HCT116 (cell line): ENCODE measurements around the gene CDH23. TPM values are rescaled to one million over a fixed set of nuclear protein-coding genes. Genes with fewer than 3 reads are reported as not detected.

Experiments used
- ATAC-seq: fragments of 200-7000 bp; cut with Tn5 transposase; 2 replicates; pipeline ENCODE4 v1.9.1; 2020; ENCODE audit warnings: mild to moderate bottlenecking, moderate library complexity
- BruUV-seq: library from RNA; stranded (reverse); fragments of 400-500 nt; replicated peaks from 2 replicates; lab custom pipeline; 2021; lab: Mats Ljungman, UMichigan
- CTCF ChIA-PET: fragments of 300-600 bp; sonication (Branson Sonifier 250); formaldehyde crosslinking; loops from one replicate; lab custom pipeline; 2021; ENCODE audit warnings: antibody characterized with exemption; lab: Charles Lee
- POLR2A ChIA-PET: fragments of 300-600, 350-600 bp; sonication (Branson Sonifier 250); formaldehyde crosslinking; loops from one replicate; lab custom pipeline; 2021; ENCODE audit warnings: antibody characterized with exemption; lab: Charles Lee
- RAD21 ChIA-PET, 2 experiments: fragments of 300-600 bp; sonication (Branson Sonifier 250); formaldehyde crosslinking; loops; one replicate each; lab custom pipeline; 2023; ENCODE audit warnings: low total read pairs in 2 of 2; ENCODE audit not compliant: uncharacterized antibody in 2 of 2, unreplicated experiment in 2 of 2, low non-redundant PET in 1 of 2; lab: Charles Lee
- DNase-seq: peaks from one replicate; pipeline ENCODE4 v3.0.0-alpha.2; 2010; ENCODE audit warnings: low read depth, low spot score
- H2AFZ ChIP-seq: fragments of 200-600 bp; shearing (Covaris generic), sonication (generic); 2 replicates; pipeline ENCODE4 v1.6.1; 2017; ENCODE audit warnings: low read depth, mixed run types, mixed read lengths, antibody characterized with exemption, low read length; ENCODE audit not compliant: poor library complexity, severe bottlenecking
- H3K27ac ChIP-seq: 2 replicates; pipeline ENCODE4 v1.5.1; 2012; ENCODE audit warnings: low read depth, low read length
- H3K27me3 ChIP-seq: fragments of 200-600 bp; sonication (generic); 2 replicates; pipeline ENCODE4 v1.6.1; 2016; ENCODE audit warnings: mixed run types, low read length, mixed read lengths; ENCODE audit not compliant: insufficient read depth
- H3K36me3 ChIP-seq, 2 experiments: fragments of 200-500 bp in 1 of 2; fragments of 200-600 bp in 1 of 2; sonication (Bioruptor generic) in 1 of 2; sonication (generic) in 1 of 2; 2 replicates each; pipeline versions ENCODE4 v1.5.1 to v1.6.1; 2014 to 2016; ENCODE audit warnings: low read length in 2 of 2, inconsistent platforms in 1 of 2, mixed read lengths in 1 of 2, mixed run types in 1 of 2; ENCODE audit not compliant: insufficient read depth in 2 of 2, control insufficient read depth in 1 of 2
- H3K4me1 ChIP-seq, 2 experiments: fragments of 200-600 bp in 1 of 2; sonication (generic) in 1 of 2; 2 replicates each; pipeline versions ENCODE4 v1.5.1 to v1.6.1; 2012 to 2017; ENCODE audit warnings: low read length in 2 of 2, inconsistent platforms in 1 of 2, mild to moderate bottlenecking in 1 of 2, mixed read lengths in 1 of 2, mixed run types in 1 of 2, moderate library complexity in 1 of 2; ENCODE audit not compliant: insufficient read depth in 2 of 2, control insufficient read depth in 1 of 2
- H3K4me2 ChIP-seq: fragments of 200-600 bp; sonication (generic); 2 replicates; pipeline ENCODE4 v1.6.1; 2017; ENCODE audit warnings: mixed run types, low read length, mixed read lengths
- H3K4me3 ChIP-seq, 2 experiments: fragments of 200-600 bp in 1 of 2; sonication (generic) in 1 of 2; replicated peaks in 1 of 2; 2 replicates each; pipeline ENCODE4 v1.5.1; 2011 to 2016; ENCODE audit warnings: low read length in 2 of 2, control low read depth in 1 of 2, low read depth in 1 of 2, mild to moderate bottlenecking in 1 of 2, mixed read lengths in 1 of 2, mixed run types in 1 of 2
- H3K79me2 ChIP-seq: fragments of 200-600 bp; sonication (generic); 2 replicates; pipeline ENCODE4 v1.6.1; 2017; ENCODE audit warnings: mild to moderate bottlenecking, mixed run types, low read length, moderate library complexity, mixed read lengths; ENCODE audit not compliant: insufficient read depth
- H3K9ac ChIP-seq: fragments of 200-600 bp; sonication (generic); 2 replicates; pipeline ENCODE4 v1.6.1; 2016; ENCODE audit warnings: low read length, mixed read lengths
- H3K9me2 ChIP-seq: fragments of 200-600 bp; sonication (generic), shearing (Covaris generic); 2 replicates; pipeline ENCODE4 v1.6.1; 2017; ENCODE audit warnings: mixed run types, mild to moderate bottlenecking, moderate library complexity; ENCODE audit not compliant: insufficient read depth
- H3K9me3 ChIP-seq, 2 experiments: fragments of 200-500 bp in 1 of 2; fragments of 200-600 bp in 1 of 2; sonication (Bioruptor generic) in 1 of 2; sonication (generic) in 1 of 2; 2 replicates each; pipeline ENCODE4 v1.6.1; 2014 to 2017; ENCODE audit warnings: low read length in 2 of 2, mixed read lengths in 2 of 2, inconsistent platforms in 1 of 2, low read depth in 1 of 2, mild to moderate bottlenecking in 1 of 2, mixed run types in 1 of 2, moderate library complexity in 1 of 2; ENCODE audit not compliant: control insufficient read depth in 1 of 2, insufficient read depth in 1 of 2
- H4K20me1 ChIP-seq: fragments of 200-600 bp; sonication (generic), shearing (Covaris generic); 2 replicates; pipeline ENCODE4 v1.6.1; 2017; ENCODE audit warnings: mixed run types, mild to moderate bottlenecking, moderate library complexity; ENCODE audit not compliant: insufficient read depth
- CBX3 ChIP-seq: IDR thresholded peaks from 2 replicates; pipeline ENCODE4 v1.6.1; 2012; ENCODE audit warnings: low read depth
- CEBPB ChIP-seq: IDR thresholded peaks from 2 replicates; pipeline ENCODE4 v1.6.1; 2012; ENCODE audit warnings: low read depth
- EGR1 ChIP-seq: IDR thresholded peaks from 2 replicates; pipeline ENCODE4 v1.6.1; 2012; ENCODE audit warnings: low read depth
- ELF1 ChIP-seq: IDR thresholded peaks from 2 replicates; pipeline ENCODE4 v1.6.1; 2012; ENCODE audit warnings: low read depth, borderline replicate concordance
- EZH2 ChIP-seq: fragments of 200-600 bp; sonication (generic); IDR thresholded peaks from 2 replicates; pipeline ENCODE4 v1.6.1; 2017; ENCODE audit warnings: antibody characterized with exemption, mixed run types
- POLR2A ChIP-seq: IDR thresholded peaks from 2 replicates; pipeline ENCODE4 v1.7.0; 2011; ENCODE audit warnings: borderline replicate concordance; ENCODE audit not compliant: insufficient read depth, insufficient read length; ENCODE audit errors: extremely low read depth
- RAD21 ChIP-seq: IDR thresholded peaks from 2 replicates; pipeline ENCODE4 v1.6.1; 2012; ENCODE audit warnings: low read depth, mild to moderate bottlenecking
- SIN3A ChIP-seq: IDR thresholded peaks from 2 replicates; pipeline ENCODE4 v1.6.1; 2012; ENCODE audit warnings: low read depth
- TCF7L2 ChIP-seq: IDR thresholded peaks from 2 replicates; pipeline ENCODE4 v1.7.0; 2011; ENCODE audit warnings: borderline replicate concordance, inconsistent platforms; ENCODE audit not compliant: insufficient read depth, insufficient read length; ENCODE audit errors: extremely low read depth
- YY1 ChIP-seq: IDR thresholded peaks from 2 replicates; pipeline ENCODE4 v1.6.1; 2011; ENCODE audit warnings: low read length, low read depth, moderate library complexity, mild to moderate bottlenecking; ENCODE audit not compliant: insufficient replicate concordance; ENCODE audit errors: extremely low read depth
- ZBTB33 ChIP-seq: IDR thresholded peaks from 2 replicates; pipeline ENCODE4 v1.6.1; 2011; ENCODE audit warnings: mild to moderate bottlenecking, low read length, moderate library complexity; ENCODE audit not compliant: insufficient replicate concordance; ENCODE audit errors: extremely low read depth
- ZFX ChIP-seq: fragments of 450-650 bp; IDR thresholded peaks from 2 replicates; pipeline ENCODE4 v1.6.1; 2017
- ZNF274 ChIP-seq: fragments of 200-500 bp; sonication (Bioruptor generic); IDR thresholded peaks from 2 replicates; pipeline ENCODE4 v1.6.1; 2014; ENCODE audit warnings: mild to moderate bottlenecking, low read depth, low read length, inconsistent platforms
- intact Hi-C: fragments of 100-400 bp; cut with micrococcal nuclease; formaldehyde crosslinking; loops from 2 replicates; pipeline ENCODE4 v1.10.0; 2022
- total RNA-seq: library from RNA; stranded (reverse); gene quantifications from one replicate; pipeline ENCODE4 v1.2.1, GENCODE V29; 2021; ENCODE audit not compliant: unreplicated experiment
- TF ChIP-seq, protein P1 (sequence below): IDR thresholded peaks from 2 replicates; pipeline ENCODE4 v1.6.1; 2012; ENCODE audit warnings: low read depth
- TF ChIP-seq, protein P2 (sequence below), 3 experiments: fragments of 200-600 bp in 1 of 3; sonication (generic) in 1 of 3; IDR thresholded peaks in 2 of 3; conservative IDR thresholded peaks in 1 of 3; 2 replicates each; pipeline ENCODE4 v1.5.1; 2012 to 2017; ENCODE audit warnings: low read depth in 2 of 3, low read length in 2 of 3, antibody characterized with exemption in 1 of 3, borderline replicate concordance in 1 of 3, control low read depth in 1 of 3, mild to moderate bottlenecking in 1 of 3, mixed read lengths in 1 of 3, mixed run types in 1 of 3, moderate library complexity in 1 of 3; ENCODE audit not compliant: insufficient read depth in 1 of 3

Gene CDH23
- total RNA-seq, 1 experiment from 2014 or later, result not detected

- H3K4me1 ChIP-seq, result peaks cover 23 to 28% of the 10 kb centered on the region in 2 experiments
- intact Hi-C loops, result no loop called here
- DNase-seq (no peak), ATAC-seq (no peak)
- H3K36me3 ChIP-seq, result no peaks in the 10 kb centered on the region
- no peak overlapping the region for H3K4me3 ChIP-seq
- CTCF ChIA-PET, result no interaction called here
- H3K9ac ChIP-seq, result no peak overlapping the region
- TF ChIP-seq SIN3A, result no peak
- no peak for TF ChIP-seq ELF1
- TF ChIP-seq ZNF274, result no peak
- TF ChIP-seq RAD21, result no peak
- no peak for TF ChIP-seq YY1
- TF ChIP-seq ZBTB33, result no peak
- TF ChIP-seq ZFX, result no peak
- TF ChIP-seq, protein P1, sequence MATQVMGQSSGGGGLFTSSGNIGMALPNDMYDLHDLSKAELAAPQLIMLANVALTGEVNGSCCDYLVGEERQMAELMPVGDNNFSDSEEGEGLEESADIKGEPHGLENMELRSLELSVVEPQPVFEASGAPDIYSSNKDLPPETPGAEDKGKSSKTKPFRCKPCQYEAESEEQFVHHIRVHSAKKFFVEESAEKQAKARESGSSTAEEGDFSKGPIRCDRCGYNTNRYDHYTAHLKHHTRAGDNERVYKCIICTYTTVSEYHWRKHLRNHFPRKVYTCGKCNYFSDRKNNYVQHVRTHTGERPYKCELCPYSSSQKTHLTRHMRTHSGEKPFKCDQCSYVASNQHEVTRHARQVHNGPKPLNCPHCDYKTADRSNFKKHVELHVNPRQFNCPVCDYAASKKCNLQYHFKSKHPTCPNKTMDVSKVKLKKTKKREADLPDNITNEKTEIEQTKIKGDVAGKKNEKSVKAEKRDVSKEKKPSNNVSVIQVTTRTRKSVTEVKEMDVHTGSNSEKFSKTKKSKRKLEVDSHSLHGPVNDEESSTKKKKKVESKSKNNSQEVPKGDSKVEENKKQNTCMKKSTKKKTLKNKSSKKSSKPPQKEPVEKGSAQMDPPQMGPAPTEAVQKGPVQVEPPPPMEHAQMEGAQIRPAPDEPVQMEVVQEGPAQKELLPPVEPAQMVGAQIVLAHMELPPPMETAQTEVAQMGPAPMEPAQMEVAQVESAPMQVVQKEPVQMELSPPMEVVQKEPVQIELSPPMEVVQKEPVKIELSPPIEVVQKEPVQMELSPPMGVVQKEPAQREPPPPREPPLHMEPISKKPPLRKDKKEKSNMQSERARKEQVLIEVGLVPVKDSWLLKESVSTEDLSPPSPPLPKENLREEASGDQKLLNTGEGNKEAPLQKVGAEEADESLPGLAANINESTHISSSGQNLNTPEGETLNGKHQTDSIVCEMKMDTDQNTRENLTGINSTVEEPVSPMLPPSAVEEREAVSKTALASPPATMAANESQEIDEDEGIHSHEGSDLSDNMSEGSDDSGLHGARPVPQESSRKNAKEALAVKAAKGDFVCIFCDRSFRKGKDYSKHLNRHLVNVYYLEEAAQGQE, result no peak
- no peak for TF ChIP-seq POLR2A
- TF ChIP-seq CEBPB, result no peak
- TF ChIP-seq EZH2, result no peak
- TF ChIP-seq, protein P2, sequence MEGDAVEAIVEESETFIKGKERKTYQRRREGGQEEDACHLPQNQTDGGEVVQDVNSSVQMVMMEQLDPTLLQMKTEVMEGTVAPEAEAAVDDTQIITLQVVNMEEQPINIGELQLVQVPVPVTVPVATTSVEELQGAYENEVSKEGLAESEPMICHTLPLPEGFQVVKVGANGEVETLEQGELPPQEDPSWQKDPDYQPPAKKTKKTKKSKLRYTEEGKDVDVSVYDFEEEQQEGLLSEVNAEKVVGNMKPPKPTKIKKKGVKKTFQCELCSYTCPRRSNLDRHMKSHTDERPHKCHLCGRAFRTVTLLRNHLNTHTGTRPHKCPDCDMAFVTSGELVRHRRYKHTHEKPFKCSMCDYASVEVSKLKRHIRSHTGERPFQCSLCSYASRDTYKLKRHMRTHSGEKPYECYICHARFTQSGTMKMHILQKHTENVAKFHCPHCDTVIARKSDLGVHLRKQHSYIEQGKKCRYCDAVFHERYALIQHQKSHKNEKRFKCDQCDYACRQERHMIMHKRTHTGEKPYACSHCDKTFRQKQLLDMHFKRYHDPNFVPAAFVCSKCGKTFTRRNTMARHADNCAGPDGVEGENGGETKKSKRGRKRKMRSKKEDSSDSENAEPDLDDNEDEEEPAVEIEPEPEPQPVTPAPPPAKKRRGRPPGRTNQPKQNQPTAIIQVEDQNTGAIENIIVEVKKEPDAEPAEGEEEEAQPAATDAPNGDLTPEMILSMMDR (IDR thresholded peaks at IDR 0.05 in 2 of 3, conservative IDR thresholded peaks at IDR 0.05 in 1 of 3; ENCODE audit: borderline replicate concordance in 1 of 3, insufficient read depth in 1 of 3, low read depth in 2 of 3, low read length in 2 of 3), result no peak
- TF ChIP-seq TCF7L2, result no peak
- TF ChIP-seq EGR1, result no peak
- TF ChIP-seq CBX3, result no peak
- POLR2A ChIA-PET, result no interaction called here
- no peak overlapping the region for H3K4me2 ChIP-seq
- no peaks in the 10 kb centered on the region for H3K9me3 ChIP-seq
- H3K79me2 ChIP-seq, result no peaks in the 10 kb centered on the region
- H3K27me3 ChIP-seq, result no peaks in the 10 kb centered on the region
- H3K9me2 ChIP-seq, result no peaks in the 10 kb centered on the region
- no peak overlapping the region for H2AFZ ChIP-seq
- no TSS peak for BruUV-seq
- H4K20me1 ChIP-seq, result no peaks in the 10 kb centered on the region
- RAD21 ChIA-PET, result no interaction called here
- no peak overlapping the region for H3K27ac ChIP-seq
Observed at GRCh38 chr10:71625445-71626175, 228.9 kb downstream of the CDH23 start.
